Small intestine (tissue), 16 donors: ENCODE measurements around the gene FMR1NB. TPM values are rescaled to one million over a fixed set of nuclear protein-coding genes. Genes with fewer than 3 reads are reported as not detected.

Source experiments
- DNase-seq, 2 donors: peaks; one replicate each; pipeline versions ENCODE4 v3.0.0 to v3.0.0-alpha.2; 2013
- FAIRE-seq: peaks from 2 replicates; lab custom pipeline; 2012; peaks lifted over from hg19 to GRCh38; lab: Jason Lieb, UNC
- H3K27ac ChIP-seq, 3 donors: one replicate each; pipeline ENCODE4 v1.5.1; 2013; ENCODE audit warnings: low read length in 2 of 3, mild to moderate bottlenecking in 2 of 3, control low read depth in 1 of 3, inconsistent platforms in 1 of 3, low read depth in 1 of 3, moderate library complexity in 1 of 3
- H3K27me3 ChIP-seq, 3 donors: one replicate each; pipeline ENCODE4 v1.6.1; 2013; ENCODE audit warnings: low read length in 3 of 3, inconsistent platforms in 1 of 3; ENCODE audit not compliant: control insufficient read depth in 3 of 3, insufficient read depth in 3 of 3
- H3K36me3 ChIP-seq, 3 donors: one replicate each; pipeline ENCODE4 v1.6.1; 2013; ENCODE audit warnings: low read length in 3 of 3, inconsistent platforms in 1 of 3, low read depth in 1 of 3, mild to moderate bottlenecking in 1 of 3, moderate library complexity in 1 of 3; ENCODE audit not compliant: control insufficient read depth in 3 of 3, insufficient read depth in 2 of 3
- H3K4me1 ChIP-seq, 3 donors: one replicate each; pipeline ENCODE4 v1.6.1; 2013; ENCODE audit warnings: low read length in 2 of 3, inconsistent platforms in 1 of 3, low read depth in 1 of 3, mild to moderate bottlenecking in 1 of 3, moderate library complexity in 1 of 3; ENCODE audit not compliant: control insufficient read depth in 3 of 3, insufficient read depth in 2 of 3
- H3K4me3 ChIP-seq, 3 donors: one replicate each; pipeline ENCODE4 v1.5.1; 2013; ENCODE audit warnings: low read length in 3 of 3, control low read depth in 1 of 3, inconsistent platforms in 1 of 3, low read depth in 1 of 3, mild to moderate bottlenecking in 1 of 3, moderate library complexity in 1 of 3
- H3K9me3 ChIP-seq, 2 donors: one replicate each; pipeline ENCODE4 v1.6.1; 2013; ENCODE audit warnings: low read depth in 1 of 2, low read length in 1 of 2; ENCODE audit not compliant: control insufficient read depth in 2 of 2, insufficient read depth in 1 of 2
- WGBS, 3 donors: extraction: QIAGEN DNeasy Blood & Tissue Kit; methylation state at CpG; one replicate each; pipeline ENCODE4 v1.1.7; 2013; 5-methylcytosine and 5-hydroxymethylcytosine counted together
- long read RNA-seq, 10 donors: transcript quantifications; one replicate each; lab custom pipeline, GENCODE V29; 2026
- polyA plus RNA-seq, 4 donors: library from polyadenylated mRNA; stranded (reverse) in 3 of 4; unstranded in 1 of 4; fragments of 200-250 nt in 3 of 4; fragments of 120-200 nt in 1 of 4; gene quantifications; one replicate each; pipeline versions ENCODE4 v1.2.1 to v1.2.3, GENCODE V29; 2013
- donor health status: healthy with polysubstance abuse.
- donor health status: control.
- donor health status: control.
- donor health status: Bipolar disorder and iron deficiency.
- donor health status: healthy.

FMR1NB gene, protein sequence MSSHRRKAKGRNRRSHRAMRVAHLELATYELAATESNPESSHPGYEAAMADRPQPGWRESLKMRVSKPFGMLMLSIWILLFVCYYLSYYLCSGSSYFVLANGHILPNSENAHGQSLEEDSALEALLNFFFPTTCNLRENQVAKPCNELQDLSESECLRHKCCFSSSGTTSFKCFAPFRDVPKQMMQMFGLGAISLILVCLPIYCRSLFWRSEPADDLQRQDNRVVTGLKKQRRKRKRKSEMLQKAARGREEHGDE
- not detected for polyA plus RNA-seq
- long read RNA-seq, donor 1: 0 reads
- long read RNA-seq, donor 2: 0 reads
- long read RNA-seq, donor 3: 0 reads
- long read RNA-seq, donor 4: 0 reads
- long read RNA-seq, donor 5: 0 reads
- long read RNA-seq, donor 6: 0 reads
- long read RNA-seq, donor 7: 0 reads
- long read RNA-seq, donor 8: 0 reads
- long read RNA-seq, donor 9: 0 reads
- long read RNA-seq, donor 10: 0 reads

DNA sequence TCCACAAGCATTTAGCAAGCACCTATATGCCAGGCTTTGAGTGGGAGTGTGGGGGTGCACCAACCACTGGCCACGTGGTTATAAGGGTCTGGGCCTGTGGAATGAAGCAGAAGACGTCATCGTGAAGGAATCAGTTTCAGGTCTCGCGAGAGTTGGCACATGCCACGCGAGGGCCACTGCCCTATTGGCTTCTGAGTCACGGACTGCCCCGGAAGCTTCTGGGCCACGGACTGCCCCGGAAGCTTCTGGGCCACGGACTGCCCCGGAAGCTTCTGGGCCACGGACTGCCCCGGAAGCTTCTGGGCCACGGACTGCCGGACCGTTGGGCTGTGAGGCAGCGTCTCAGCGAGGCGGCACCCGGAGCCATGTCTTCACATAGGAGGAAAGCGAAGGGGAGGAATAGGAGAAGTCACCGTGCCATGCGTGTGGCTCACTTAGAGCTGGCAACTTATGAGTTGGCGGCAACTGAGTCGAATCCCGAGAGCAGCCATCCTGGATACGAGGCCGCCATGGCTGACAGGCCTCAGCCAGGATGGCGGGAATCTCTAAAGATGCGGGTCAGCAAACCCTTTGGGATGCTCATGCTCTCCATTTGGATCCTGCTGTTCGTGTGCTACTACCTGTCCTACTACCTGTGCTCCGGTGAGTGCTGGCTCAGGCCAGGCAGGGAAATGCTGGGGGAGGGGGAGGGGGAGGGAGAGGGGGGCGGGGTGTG lies at the start of gene FMR1NB:
Gene FMR1NB (plus strand): TSS at position 300 of the 715 bp plus-strand sequence. CDS start 66 bp downstream, at position 366.
- no peaks in the 10 kb centered on the region for H3K9me3 ChIP-seq
- no peak within 1 kb of the TSS for H3K4me3 ChIP-seq
- no peaks in the 10 kb centered on the region for H3K27me3 ChIP-seq
- no peaks in the 10 kb centered on the region for H3K36me3 ChIP-seq
- no peaks in the 10 kb centered on the region for H3K4me1 ChIP-seq
- no peak within 1 kb of the TSS for H3K27ac ChIP-seq
- FAIRE-seq (no peak), DNase-seq (no peak)
- WGBS, 3 donors: 94 to 96% (median 96%) methylated on average over 29 to 35 of the region's 35 CpGs

DNA sequence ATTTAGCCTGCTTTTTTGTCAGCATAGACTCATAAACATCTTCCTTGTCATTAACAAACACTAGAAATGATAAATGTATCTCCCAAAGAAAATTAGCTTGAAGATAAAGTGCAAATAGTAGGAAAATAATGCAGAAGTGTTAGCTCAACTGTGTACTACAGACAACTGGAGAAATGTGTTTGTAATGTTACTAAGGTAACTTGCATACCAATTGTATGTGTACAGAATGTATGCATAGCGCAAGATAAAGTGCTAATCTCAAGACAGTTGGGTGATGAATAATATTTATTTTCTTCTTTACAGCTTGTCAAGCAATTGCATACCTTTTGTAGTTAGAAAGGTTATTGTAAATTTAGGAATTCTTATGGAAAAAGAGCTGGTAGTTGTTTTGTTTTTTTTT lies 47.3 kb upstream of the FMR1NB start:
- Histone ChIP-seq H3K36me3 (peaks cover 0 to 2% (median 0%) of the 10 kb centered on the region in 3 donors), H3K27ac (no peak overlapping the region), H3K4me3 (no peak overlapping the region), H3K4me1 (no peaks in the 10 kb centered on the region), H3K9me3 (no peaks in the 10 kb centered on the region), H3K27me3 (no peaks in the 10 kb centered on the region)
- DNase-seq (no peak), FAIRE-seq (no peak)
- WGBS, 3 donors: 70 to 96% (median 74%) methylated on average over 1 of the region's 1 CpG

DNA sequence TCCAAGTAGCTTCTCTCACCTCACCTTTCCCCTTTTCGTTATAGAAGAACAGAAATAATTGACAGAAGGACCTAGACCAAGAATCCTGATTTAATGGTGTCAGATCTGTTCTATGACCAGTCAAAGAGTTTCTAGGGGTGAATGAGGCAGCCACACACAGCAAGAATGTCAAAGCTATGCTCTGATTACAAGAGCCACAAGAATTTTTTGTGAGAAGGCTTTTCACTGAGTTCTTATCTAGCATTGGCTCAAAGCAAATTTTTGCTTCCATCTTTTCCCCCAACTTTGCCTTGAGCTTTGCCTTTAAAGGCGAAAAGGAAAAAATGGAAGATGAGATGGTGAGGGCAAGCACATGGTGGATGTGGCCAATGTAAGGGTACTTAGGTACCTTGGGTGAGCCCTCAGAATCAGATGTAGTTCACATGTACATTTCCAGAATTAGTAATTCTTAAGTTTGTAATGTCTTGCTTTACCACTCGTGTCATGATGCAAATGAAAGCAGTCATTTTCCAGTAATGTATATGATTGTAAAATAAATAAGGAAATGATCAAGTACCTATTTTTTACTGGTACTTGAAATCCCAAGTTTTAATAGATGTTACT lies 45.9 kb upstream of the FMR1NB start:
- Histone ChIP-seq H3K27ac (no peak overlapping the region), H3K4me3 (no peak overlapping the region), H3K9me3 (no peaks in the 10 kb centered on the region), H3K36me3 (peaks cover 0 to 4% (median 2%) of the 10 kb centered on the region in 3 donors), H3K27me3 (no peaks in the 10 kb centered on the region), H3K4me1 (no peaks in the 10 kb centered on the region)
- 79 to 88% (median 86%) methylated on average over 3 of the region's 3 CpGs for WGBS, 3 donors
- no peak for FAIRE-seq
- no peak for DNase-seq

DNA sequence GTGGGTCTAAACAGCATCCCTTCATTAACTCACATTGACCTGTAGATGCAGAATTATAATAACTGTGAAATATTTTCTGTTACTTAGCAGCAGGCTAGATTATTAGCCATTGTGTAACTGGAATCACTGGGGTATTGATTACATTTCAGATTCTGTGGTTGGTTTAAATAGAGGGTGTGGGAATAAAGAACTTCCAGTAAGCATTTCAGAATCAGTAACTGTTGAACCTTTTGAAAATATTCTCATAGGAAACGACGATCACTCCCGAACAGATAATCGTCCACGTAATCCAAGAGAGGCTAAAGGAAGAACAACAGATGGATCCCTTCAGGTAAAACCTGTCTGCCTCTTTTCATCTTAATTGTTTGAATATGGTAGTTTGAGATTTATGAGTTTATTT lies 35.9 kb upstream of the FMR1NB start:
- FAIRE-seq (no peak), DNase-seq (no peak)
- Histone ChIP-seq H3K4me1 (no peaks in the 10 kb centered on the region), H3K9me3 (no peaks in the 10 kb centered on the region), H3K4me3 (no peak overlapping the region), H3K36me3 (peaks cover 0 to 17% (median 6%) of the 10 kb centered on the region in 3 donors), H3K27ac (no peak overlapping the region), H3K27me3 (no peaks in the 10 kb centered on the region)
- WGBS, 3 donors: 90 to 97% (median 94%) methylated on average over 5 of the region's 5 CpGs

DNA sequence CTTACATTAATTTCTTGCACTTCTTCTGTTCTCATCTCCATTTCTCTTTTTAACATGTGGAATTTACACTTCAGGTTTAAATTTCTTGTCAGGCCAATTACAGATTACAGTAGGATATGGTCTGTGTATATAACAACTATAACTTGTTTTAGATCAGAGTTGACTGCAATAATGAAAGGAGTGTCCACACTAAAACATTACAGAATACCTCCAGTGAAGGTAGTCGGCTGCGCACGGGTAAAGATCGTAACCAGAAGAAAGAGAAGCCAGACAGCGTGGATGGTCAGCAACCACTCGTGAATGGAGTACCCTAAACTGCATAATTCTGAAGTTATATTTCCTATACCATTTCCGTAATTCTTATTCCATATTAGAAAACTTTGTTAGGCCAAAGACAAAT lies 32.6 kb upstream of the FMR1NB start:
- H3K27ac ChIP-seq: no peak overlapping the region
- 91 to 96% (median 93%) methylated on average over 7 of the region's 7 CpGs for WGBS, 3 donors
- peaks cover 0 to 14% (median 0%) of the 10 kb centered on the region in 3 donors for H3K36me3 ChIP-seq
- DNase-seq: no peak
- no peaks in the 10 kb centered on the region for H3K9me3 ChIP-seq
- H3K4me1 ChIP-seq: peaks cover 0 to 9% (median 0%) of the 10 kb centered on the region in 3 donors
- FAIRE-seq: no peak
- no peaks in the 10 kb centered on the region for H3K27me3 ChIP-seq
- H3K4me3 ChIP-seq: no peak overlapping the region

DNA sequence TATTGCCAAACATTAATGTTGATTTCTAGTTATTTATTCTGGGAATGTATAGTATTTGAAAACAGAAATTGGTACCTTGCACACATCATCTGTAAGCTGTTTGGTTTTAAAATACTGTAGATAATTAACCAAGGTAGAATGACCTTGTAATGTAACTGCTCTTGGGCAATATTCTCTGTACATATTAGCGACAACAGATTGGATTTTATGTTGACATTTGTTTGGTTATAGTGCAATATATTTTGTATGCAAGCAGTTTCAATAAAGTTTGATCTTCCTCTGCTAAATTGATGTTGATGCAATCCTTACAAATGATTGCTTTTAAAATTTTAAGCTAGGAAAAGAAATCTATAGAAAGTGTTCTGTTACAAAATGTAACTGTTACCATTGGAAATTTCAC lies 30.8 kb upstream of the FMR1NB start:
- H3K36me3 ChIP-seq: peaks cover 0 to 6% (median 0%) of the 10 kb centered on the region in 3 donors
- peak; percentile 23 to 47 for DNase-seq
- H3K4me3 ChIP-seq: no peak overlapping the region
- peak overlapping the region in 1 of 3 donors; percentile 38 for H3K27ac ChIP-seq
- FAIRE-seq: peak; percentile 67
- H3K4me1 ChIP-seq: peaks cover 0 to 9% (median 0%) of the 10 kb centered on the region in 3 donors
- H3K27me3 ChIP-seq: no peaks in the 10 kb centered on the region
- 20 to 80% (median 36%) methylated on average over 1 of the region's 1 CpG for WGBS, 3 donors
- no peaks in the 10 kb centered on the region for H3K9me3 ChIP-seq

DNA sequence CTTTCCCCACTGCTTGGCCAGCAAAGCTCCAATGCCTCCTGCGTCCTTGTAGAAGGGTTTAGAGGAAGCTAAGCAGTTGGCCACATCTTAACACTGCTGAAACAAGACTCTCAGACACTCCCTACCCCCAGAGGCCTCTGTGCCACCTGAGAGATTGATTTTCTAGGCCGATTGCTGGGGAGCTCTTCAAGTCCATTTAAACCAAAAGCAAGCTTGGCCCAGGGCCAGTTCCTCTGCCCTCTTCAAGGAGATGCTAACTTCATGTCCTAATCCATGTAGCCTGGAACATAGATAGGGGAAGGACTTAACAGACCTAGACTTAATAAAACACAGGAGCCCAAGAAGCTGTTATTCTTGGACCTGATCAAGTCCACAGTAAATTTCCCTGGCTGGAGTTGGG lies 27.2 kb upstream of the FMR1NB start:
- Histone ChIP-seq H3K4me3 (no peak overlapping the region), H3K27me3 (no peaks in the 10 kb centered on the region), H3K27ac (no peak overlapping the region), H3K36me3 (no peaks in the 10 kb centered on the region), H3K4me1 (peaks cover 0 to 9% (median 0%) of the 10 kb centered on the region in 3 donors), H3K9me3 (no peaks in the 10 kb centered on the region)
- FAIRE-seq (no peak), DNase-seq (no peak)
- WGBS, 3 donors: 37 to 68% (median 39%) methylated on average over 2 of the region's 2 CpGs

DNA sequence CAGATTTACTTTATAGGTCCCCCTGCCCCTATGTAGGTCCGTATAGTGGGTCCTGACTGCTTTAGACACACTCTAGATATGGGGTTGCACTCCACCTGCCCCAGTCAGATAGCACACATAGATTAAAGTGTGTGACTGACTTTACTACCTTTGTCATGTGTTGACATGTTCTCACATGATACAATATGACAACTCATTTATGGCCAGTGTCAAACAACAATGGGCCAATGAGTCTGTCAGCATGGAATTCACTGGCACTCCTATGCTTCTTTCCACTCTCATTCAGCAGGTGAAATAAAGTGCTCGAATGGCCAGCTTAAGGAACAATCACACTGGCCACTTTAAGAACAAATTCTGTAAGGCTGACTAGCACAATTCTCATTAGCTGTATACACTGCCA lies 23.8 kb upstream of the FMR1NB start:
- no peaks in the 10 kb centered on the region for H3K9me3 ChIP-seq
- no peaks in the 10 kb centered on the region for H3K36me3 ChIP-seq
- no peak for FAIRE-seq
- H3K4me3 ChIP-seq: no peak overlapping the region
- 54 to 84% (median 75%) methylated on average over 2 of the region's 2 CpGs for WGBS, 3 donors
- no peak for DNase-seq
- H3K4me1 ChIP-seq: peaks cover 0 to under 1% (median 0%) of the 10 kb centered on the region in 3 donors
- no peaks in the 10 kb centered on the region for H3K27me3 ChIP-seq
- no peak overlapping the region for H3K27ac ChIP-seq
